Cardiac fibroblast (primary cell): ENCODE results near the gene H2AZ1.

Experiments used
- DNase-seq, 2 donors: peaks; one replicate each; pipeline versions ENCODE4 v3.0.0 to v3.0.0-alpha.2; 2010; ENCODE audit warnings: low read depth in 2 of 2
- H3K4me3 ChIP-seq, 2 donors: replicated peaks in 1 of 2; 1 replicate in 1 of 2; 2 replicates in 1 of 2; pipeline ENCODE4 v1.5.1; 2011; ENCODE audit warnings: low read depth in 2 of 2, low read length in 2 of 2, mild to moderate bottlenecking in 2 of 2, moderate library complexity in 1 of 2
- TF ChIP-seq, protein P1 (sequence below): IDR thresholded peaks from one replicate; pipeline ENCODE4 v1.5.1; 2011; ENCODE audit warnings: low read depth, mild to moderate bottlenecking, low read length, inconsistent platforms

The H2AZ1 gene

DNA sequence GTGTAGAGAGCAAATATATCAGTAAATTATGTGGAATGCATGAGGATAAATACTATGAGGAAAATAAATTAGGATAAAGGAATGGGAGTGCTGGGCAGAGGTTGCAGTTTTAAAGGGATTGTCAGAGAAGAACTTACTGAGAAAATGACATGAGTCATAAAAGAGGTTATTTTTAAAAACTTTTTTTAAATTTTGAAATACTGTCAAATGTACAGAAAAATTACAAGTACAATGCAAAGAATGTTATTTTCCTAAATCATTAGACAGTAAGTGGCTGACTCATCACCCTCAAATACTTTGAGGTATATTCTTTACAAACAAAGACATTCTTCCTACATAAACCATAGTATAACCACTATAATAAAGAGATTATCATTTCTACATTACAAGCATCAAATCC lies 29.8 kb upstream of the H2AZ1 start:
- TF ChIP-seq, protein P1, sequence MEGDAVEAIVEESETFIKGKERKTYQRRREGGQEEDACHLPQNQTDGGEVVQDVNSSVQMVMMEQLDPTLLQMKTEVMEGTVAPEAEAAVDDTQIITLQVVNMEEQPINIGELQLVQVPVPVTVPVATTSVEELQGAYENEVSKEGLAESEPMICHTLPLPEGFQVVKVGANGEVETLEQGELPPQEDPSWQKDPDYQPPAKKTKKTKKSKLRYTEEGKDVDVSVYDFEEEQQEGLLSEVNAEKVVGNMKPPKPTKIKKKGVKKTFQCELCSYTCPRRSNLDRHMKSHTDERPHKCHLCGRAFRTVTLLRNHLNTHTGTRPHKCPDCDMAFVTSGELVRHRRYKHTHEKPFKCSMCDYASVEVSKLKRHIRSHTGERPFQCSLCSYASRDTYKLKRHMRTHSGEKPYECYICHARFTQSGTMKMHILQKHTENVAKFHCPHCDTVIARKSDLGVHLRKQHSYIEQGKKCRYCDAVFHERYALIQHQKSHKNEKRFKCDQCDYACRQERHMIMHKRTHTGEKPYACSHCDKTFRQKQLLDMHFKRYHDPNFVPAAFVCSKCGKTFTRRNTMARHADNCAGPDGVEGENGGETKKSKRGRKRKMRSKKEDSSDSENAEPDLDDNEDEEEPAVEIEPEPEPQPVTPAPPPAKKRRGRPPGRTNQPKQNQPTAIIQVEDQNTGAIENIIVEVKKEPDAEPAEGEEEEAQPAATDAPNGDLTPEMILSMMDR: no peak
- peak in 1 of 2 donors; percentile 33 for DNase-seq
- no peak overlapping the region for H3K4me3 ChIP-seq

DNA sequence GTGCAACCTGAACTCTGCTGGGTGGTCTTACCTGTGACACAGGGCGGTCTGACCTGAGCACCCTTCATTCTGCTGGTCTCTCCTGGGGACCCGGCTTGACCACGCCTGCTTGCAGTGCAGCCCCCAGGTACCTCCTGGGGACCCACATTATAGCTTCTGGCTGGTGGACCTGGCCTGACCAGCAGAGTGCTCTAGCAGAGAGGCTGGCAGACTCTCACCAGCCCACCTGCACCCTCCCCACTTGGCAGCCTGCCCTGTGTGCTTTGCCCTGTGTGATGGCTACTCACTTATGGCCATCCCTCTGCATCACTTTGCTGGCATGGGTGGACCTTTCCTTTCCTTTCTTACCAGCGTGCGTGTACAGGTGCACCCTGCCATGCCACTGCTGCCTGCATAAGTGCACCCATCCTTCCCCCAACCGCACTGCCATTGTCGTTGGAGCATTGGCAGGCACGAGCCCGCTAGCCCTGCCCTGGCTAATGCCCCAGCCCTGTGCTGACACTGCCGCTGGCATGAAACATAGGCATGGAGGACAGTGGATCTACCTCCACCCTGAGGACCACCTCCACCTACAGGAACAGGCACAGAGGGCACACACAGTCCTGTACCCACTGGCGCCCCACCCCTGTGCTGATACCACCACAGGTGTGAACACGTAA lies 21.5 kb upstream of the H2AZ1 start:
- DNase-seq: no peak
- TF ChIP-seq, protein P1: no peak
- no peak overlapping the region for H3K4me3 ChIP-seq

DNA sequence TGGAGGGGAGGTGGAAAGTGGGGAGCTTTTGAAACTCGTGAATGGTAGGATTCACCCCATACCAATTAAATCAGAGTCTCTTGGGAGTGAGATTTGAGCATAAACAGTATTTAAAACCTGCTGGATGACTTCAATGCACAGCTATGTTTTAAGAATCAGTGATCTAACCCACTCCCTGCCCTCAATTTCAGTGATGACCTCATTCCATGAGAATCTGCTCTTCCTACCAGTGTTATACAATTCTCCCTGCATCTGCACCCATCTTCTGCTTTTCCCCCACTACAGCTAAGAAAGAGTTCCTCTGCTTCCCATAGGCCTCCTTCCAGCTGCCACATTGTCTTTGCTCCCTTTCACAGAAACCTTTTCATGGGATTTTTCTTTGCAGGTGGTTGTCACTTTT lies 18.3 kb upstream of the H2AZ1 start:
- H3K4me3 ChIP-seq: no peak overlapping the region
- DNase-seq: peak in 1 of 2 donors; percentile 85
- TF ChIP-seq, protein P1: no peak

DNA sequence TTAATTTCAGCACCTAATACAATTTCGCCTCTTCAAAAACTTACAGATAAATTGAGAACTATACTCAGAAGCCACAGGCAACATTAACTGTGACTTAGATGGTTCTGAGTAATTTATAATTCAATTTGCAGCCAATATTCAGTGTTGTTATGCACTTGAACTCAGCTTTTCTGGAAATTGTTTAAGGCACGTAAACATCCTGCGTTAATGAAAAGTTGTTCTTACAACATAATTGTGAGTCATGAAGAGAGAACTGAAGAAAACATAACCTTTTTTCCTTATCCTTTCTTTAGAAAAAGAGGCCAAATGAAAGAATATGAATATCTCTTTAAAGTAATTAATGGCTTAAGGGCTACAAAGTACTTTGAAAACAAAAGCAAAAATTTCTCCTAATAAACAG lies 16.6 kb upstream of the H2AZ1 start:
- H3K4me3 ChIP-seq: no peak overlapping the region
- TF ChIP-seq, protein P1: no peak
- peak in 1 of 2 donors; percentile 58 for DNase-seq

DNA sequence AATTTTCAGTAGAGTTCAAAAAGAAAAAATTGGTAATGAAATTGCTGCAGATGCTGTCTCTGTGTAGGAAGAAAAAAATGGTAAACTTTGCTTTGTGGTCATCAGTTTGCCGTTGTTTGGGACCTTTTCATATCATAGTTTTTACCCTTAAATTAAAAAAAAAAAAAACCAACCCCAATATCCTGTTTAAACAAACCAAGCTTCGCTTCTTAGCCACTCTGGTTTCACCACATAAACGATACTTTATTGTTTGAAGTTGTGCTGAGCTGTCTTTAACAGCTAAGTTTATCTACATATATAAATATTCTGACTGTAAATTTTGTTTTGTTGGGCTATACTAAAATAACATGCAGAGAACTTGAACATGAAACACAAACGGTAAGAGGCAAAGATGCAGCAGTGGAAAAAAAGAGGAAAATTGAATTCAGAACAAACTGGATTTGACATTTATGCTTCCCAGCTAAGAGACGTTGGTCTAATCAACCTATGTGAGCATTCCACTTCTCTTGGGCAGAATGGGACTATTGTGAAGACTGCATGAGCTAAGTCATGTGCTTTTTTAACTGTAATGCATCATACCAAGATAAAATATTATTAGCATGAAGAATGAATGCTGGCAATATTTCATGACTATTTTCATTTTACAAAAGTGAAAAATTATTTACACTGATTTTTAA lies 15.7 kb upstream of the H2AZ1 start:
- TF ChIP-seq, protein P1: no peak
- DNase-seq: peak in 1 of 2 donors; percentile 12
- no peak overlapping the region for H3K4me3 ChIP-seq

DNA sequence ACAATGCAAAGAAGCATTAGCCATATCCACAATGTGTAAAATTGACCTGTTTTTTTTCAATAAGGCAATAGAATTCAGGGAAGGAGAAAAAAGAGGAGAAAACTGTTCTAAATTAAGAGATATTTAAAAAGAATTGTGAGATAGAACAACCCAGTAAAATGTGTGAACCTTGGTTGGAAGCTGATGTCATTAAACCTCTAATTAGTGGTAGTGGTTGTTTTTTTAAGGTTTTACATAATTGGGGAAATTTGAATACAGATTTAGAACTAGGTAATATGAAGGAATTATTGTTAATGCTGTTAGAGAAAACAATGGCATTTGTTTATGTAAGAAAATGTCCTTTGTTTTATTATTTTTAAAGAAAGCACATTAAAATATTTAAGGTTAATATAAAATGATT lies 15.1 kb upstream of the H2AZ1 start:
- TF ChIP-seq, protein P1: no peak

More for the DNA sequence above, 15.1 kb upstream of the H2AZ1 start:
- H3K4me3 ChIP-seq: no peak overlapping the region
- no peak for DNase-seq
